ENCODE results near the gene WAPL.
"Not testable (repeated sequence)": the region's sequence is repeated elsewhere in the genome, so short reads cannot be mapped to it uniquely, and the experiment has no call there.

WAPL gene, protein sequence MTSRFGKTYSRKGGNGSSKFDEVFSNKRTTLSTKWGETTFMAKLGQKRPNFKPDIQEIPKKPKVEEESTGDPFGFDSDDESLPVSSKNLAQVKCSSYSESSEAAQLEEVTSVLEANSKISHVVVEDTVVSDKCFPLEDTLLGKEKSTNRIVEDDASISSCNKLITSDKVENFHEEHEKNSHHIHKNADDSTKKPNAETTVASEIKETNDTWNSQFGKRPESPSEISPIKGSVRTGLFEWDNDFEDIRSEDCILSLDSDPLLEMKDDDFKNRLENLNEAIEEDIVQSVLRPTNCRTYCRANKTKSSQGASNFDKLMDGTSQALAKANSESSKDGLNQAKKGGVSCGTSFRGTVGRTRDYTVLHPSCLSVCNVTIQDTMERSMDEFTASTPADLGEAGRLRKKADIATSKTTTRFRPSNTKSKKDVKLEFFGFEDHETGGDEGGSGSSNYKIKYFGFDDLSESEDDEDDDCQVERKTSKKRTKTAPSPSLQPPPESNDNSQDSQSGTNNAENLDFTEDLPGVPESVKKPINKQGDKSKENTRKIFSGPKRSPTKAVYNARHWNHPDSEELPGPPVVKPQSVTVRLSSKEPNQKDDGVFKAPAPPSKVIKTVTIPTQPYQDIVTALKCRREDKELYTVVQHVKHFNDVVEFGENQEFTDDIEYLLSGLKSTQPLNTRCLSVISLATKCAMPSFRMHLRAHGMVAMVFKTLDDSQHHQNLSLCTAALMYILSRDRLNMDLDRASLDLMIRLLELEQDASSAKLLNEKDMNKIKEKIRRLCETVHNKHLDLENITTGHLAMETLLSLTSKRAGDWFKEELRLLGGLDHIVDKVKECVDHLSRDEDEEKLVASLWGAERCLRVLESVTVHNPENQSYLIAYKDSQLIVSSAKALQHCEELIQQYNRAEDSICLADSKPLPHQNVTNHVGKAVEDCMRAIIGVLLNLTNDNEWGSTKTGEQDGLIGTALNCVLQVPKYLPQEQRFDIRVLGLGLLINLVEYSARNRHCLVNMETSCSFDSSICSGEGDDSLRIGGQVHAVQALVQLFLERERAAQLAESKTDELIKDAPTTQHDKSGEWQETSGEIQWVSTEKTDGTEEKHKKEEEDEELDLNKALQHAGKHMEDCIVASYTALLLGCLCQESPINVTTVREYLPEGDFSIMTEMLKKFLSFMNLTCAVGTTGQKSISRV (N-terminal part only)

DNA sequence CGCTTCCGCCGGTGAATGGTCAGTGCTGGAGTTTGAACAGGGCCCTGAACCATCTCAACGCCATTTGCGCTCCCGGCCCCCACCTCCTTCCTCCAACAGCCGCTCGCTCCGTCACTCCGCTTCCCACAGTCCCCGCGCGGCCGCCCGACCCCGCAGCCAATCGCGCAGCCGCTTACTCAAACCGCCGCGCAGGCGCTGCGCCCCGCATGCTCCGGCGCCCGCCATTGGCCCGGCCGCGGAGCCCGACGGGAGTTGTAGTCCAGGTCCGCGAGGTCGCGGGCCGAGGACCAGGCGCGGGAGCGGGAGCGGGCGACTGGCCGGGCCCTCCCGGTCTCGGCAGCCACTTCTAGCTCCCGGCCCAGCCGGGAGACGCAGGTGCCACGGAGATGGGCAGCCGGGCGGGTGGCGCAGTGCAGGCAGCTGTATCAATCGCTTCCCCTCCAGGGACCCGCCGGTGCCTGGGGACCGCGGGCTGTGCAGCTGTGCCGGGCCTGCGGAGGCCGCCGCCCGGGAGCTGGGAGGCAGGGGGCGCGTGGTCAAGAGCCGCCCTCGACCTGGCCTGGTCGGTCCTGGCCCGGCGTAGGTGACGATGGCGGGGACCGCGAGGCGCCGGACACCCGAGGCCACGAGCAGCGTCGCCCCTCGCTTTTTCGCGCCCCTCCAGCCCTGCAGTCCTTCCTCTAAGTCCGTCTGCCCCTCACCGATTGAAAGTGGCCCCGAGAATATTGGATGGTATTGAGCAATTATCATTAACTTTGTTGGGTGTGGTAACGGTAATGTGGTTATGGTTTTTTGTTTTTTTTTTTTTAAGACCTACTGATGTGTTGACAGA is at the start of gene WAPL:
Gene WAPL (minus strand): TSS at position 115 of the 832 bp plus-strand sequence. CDS start 3,723 bp downstream, outside the sequence.
- peak; percentile 97 to 99 (median 98) for DNase-seq

DNA sequence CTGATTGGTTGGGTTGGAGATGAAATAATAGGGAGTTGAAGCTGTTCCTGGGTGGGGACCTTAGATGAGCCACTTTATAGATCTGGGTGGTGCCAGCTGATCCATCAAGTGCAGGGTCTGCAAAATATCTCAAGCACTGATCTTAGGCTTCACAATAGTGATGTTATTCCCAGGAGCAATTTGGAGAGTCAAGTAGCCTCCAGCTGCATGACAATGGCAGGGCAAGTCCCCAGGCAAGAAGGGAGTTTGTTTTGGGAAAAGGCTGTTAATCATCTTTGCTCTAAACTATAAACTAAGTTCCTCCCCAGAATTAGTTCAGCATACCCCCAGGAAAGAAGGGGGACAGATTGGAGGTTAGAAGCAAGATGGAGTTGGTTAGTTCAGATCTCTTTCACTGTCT is 47.7 kb upstream of the WAPL start:
- DNase-seq = no peak

DNA sequence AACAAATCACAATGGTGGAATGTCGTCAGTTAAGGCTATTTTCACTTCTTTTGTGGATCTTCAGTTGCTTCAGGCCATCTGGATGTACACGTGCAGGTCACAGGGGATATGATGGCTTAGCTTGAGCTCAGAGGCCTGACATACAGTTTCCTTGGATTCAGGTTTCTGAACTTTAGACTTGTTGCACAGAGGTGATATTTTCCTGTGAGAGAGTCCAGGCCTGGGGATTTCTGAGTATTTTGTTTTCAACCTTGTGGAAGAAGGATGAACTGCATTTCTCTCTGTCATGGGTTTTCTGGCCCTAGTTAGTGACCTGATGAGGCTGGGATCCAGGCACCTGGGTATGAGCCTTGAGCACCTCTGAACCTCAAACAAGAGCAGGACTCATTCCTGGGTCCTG is 44.9 kb upstream of the WAPL start:
- DNase-seq = not testable (repeated sequence)

GRCh38 chr10:86563338-86563737 is 41.7 kb upstream of the WAPL start:
- DNase-seq = not testable (repeated sequence)

- DNase-seq = peak in 1 of 3 donors; percentile 11
Observed at GRCh38 chr10:86558695-86559094, 37.1 kb upstream of the WAPL start.

GRCh38 chr10:86556933-86557649 is 35.5 kb upstream of the WAPL start:
- DNase-seq = no peak

DNA sequence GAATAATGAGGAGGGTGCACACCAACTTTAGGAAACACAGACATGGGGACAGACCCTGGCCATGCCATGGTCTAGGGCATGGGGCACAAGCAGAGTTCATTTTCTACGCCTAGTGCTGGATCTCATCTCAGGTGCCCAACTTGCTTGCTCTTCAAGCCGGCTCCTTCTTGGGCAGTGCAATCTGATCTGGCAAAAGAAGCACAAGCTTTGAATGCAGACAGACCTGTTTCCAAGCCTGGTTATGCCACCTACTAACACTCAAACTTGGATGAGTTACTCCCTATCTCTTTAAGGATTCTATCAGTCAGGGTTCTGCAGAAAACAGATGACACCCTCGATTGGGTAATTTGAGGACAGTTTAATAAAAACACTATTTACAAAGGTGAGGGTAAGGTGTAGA is 34.9 kb upstream of the WAPL start:
- no peak for DNase-seq

- no peak for DNase-seq
Observed at GRCh38 chr10:86553639-86554038, 32.0 kb upstream of the WAPL start.

DNA sequence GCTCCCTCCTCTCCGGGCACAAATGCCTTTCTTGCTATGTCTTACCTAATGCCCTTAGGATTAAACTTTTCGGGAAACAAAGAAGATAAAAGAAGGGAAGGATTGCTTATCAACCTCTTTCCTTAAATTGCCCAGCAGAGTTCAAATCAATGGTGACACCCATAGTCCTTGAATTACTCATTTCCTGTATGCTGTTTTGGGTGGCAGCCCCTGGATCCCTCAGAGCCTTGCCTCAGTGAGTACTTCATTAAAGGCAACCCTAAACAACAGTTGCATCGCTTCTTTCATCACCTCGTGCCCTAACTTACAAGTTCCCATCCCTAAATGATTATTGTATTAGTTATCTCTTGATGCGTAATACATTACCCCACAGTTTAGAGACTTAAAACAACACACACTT is 31.6 kb upstream of the WAPL start:
- no peak for DNase-seq

DNA sequence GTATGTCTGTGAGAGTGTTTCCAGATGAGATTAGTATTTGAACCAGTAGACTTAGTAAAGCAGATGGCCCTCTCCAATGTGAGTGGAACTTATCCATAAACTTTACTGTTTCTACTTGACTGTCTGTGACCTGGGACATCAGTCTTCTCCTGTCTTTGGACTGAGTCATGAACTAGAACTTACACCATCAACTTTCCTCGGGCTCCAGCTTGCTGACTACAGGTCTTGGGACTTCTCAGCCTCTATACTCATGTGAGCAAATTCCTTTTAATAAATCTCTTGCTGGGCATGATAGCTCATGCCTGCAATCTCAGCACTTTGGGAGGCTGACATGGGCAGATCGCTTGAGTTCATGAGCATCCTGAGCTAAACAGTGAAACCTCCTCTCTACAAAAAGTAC is 25.7 kb upstream of the WAPL start:
- peak; percentile 24 to 48 (median 46) for DNase-seq

- no peak for DNase-seq
Observed at GRCh38 chr10:86545101-86545500, 23.5 kb upstream of the WAPL start.

GRCh38 chr10:86540016-86540415 is 18.4 kb upstream of the WAPL start:
- no peak for DNase-seq

GRCh38 chr10:86538547-86538946 is 17.0 kb upstream of the WAPL start:
- peak; percentile 77 to 83 (median 80) for DNase-seq

- DNase-seq = not testable (repeated sequence)
Observed at GRCh38 chr10:86538040-86538439, 16.4 kb upstream of the WAPL start.

DNA sequence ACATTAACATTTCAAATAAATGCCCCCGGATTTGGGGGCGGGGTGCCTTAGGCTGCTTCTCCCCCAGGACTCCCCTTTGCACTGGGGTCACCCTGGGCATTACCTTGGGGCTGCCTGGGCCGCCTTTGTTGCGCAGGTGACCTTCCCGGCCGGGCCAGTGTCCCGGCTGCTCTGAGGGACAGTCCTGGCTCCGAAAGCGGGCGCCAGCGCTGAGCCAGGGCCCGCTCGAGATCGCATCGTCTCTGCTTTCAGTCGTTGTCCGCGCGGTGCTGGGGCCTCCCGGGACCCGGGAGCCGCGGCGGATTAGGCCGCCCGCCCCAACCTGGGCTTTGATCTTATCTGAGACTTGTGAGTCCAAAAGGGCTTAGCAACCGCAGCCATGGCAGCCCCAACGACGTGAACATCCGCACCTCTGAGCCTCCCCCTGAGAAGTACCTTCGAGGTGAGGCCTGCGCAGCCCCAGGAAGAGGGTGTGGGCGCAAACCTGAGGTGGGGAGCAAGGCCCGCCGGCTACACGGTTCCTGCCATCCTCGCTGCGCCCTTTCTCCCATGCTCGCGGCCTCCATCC is 14.8 kb upstream of the WAPL start:
- DNase-seq = peak in 1 of 3 donors; percentile 21

DNA sequence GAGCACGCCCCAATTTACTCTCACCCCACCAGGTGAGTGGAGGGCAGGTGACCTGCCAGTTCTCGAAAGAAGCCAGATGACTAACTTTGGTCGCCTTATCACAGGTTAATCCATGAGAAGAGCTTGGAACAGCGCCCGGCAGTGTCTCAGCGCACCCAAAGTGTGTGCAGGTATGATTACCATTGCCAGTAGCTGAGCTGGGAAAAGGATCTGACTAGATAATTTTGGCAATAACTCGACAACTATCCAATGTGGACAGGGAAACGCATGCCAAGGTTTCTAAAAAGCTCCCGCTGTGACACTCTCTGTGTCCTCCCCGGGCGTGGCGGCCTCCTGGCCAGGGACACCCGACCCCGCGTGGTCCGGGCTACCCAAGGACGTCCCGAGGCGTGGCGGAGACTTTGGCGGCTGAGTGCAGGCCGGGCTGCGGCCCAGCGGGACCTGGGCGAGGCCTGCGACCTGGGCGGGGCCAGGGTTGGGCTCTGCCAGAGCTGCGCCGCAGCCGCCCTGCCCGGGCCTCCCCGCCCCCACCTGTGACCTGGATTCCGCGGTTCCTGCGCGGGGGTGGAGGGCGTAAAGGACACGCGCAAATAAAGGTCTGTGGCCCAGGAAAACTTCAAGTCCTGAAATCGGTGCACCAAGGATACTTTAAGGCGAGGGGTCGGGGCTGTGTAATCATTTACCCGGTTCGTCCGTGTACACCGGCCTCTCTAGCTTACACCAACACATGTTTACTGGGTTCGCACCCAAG is 13.7 kb upstream of the WAPL start:
- peak in 2 of 3 donors; percentile 19 to 52 for DNase-seq

DNA sequence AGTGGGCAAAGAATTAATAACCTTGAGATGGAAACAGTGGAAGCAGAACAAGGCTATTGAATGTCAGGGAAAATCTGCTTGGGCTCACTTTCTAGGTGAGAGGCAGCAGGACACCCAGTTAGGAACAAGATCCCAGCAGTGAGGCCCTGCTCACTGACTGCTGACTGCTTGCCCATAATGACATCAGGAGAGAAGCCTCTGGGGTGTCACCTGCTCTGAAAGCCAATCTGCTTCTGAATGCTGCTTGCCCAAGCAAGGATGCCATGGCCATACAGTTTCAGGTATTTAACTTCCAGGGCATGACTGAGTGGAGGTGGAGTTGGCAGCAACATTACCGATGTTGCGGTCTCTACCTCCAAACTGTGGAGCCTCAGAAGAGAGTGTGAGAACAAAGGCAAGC is 11.7 kb upstream of the WAPL start:
- no peak for DNase-seq

DNA sequence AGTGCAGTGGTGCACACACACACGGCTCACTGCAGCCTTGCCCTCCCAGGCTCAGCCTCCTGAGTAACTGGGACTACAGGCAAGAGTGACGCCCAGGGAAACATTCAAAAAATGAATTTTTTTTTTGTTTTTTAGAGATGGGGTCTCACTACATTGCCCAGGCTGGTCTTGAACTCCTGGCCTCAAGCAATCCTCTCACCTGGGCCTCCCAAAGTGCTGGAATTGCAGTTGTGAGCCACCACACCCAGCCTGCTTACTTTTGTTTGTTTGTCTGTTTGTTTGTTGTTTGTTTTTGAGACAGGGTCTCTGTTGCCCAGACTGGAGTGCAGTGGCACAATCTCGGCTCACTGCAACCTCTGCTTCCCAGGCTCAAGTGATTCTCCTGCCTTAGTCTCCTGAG is 7.1 kb upstream of the WAPL start:
- DNase-seq = not testable (repeated sequence)

- DNase-seq = no peak
Observed at GRCh38 chr10:86526606-86527005, 5.0 kb upstream of the WAPL start.

- DNase-seq = not testable (repeated sequence)
Observed at GRCh38 chr10:86525713-86526112, 4.1 kb upstream of the WAPL start.
